HG02840 (cell line): ENCODE results near the gene LAMA2.

Experiments used
- ATAC-seq: cut with Tn5 transposase; IDR thresholded peaks from one replicate; pipeline ENCODE4 v1.9.1; 2021; ENCODE audit warnings: mild to moderate bottlenecking, moderate library complexity, moderate number of reproducible peaks; ENCODE audit not compliant: unreplicated experiment, low FRiP score

Gene LAMA2

GRCh38 chr6:128903715-128904114, 20.8 kb downstream of the LAMA2 start:
- no peak for ATAC-seq

DNA sequence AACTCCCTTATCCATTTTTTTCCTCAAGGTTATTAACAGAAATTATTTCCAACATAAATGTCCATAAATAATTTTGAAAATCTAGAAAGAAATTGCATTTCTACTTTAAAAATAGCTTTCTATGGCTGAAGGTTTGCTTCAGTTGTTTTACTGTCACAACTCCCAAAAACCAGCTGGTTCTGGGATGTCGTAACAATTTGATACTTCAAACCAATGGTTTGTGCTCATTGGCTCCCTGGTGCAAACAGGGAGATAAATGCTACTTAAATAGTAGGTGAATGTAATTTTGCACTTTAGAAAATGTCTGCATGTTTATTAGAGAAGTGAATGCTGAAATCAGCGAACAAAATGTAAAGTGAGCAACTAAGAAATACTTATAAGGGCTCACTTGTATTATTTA, 31.1 kb downstream of the LAMA2 start:
- no peak for ATAC-seq

GRCh38 chr6:128918886-128919285, 35.9 kb downstream of the LAMA2 start:
- no peak for ATAC-seq

DNA sequence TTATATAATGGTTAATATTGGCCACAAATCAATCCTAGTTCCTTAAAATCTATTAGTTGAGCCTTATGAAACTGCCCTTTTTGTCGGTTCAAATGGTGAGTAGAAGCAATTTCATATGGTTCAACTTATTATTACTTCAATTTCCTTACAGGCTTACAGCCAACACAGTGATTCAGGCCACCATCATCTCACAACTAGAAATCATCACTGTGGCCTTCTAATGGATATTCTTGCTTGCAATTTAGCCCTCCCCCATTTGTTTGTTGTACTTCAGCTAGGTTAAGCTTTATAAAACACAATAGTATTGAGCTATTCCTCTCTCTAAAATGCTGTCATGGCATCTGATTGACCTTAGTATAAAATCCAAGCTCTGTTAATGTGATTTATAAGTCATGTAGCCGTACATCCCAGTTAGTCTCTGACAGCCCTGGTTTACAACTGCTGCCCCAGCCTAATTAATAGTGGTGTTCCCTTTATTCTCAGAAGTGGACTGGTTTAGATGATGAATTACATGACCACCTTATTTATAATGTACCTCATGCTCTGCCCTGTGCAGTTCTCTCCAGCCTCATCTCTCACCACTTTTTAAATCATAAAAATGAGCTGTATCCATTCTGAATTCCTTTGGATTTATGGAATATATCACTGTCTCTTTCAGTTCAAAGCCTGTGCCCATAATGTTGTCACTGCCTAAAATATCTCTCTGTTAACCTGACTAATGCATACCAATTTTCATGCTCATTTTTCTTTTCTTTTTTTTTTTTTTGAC, 36.7 kb downstream of the LAMA2 start:
- no peak for ATAC-seq

- no peak for ATAC-seq
Observed at GRCh38 chr6:128925765-128926164, 42.8 kb downstream of the LAMA2 start.

- ATAC-seq = no peak
Observed at GRCh38 chr6:128929869-128930268, 46.9 kb downstream of the LAMA2 start.

DNA sequence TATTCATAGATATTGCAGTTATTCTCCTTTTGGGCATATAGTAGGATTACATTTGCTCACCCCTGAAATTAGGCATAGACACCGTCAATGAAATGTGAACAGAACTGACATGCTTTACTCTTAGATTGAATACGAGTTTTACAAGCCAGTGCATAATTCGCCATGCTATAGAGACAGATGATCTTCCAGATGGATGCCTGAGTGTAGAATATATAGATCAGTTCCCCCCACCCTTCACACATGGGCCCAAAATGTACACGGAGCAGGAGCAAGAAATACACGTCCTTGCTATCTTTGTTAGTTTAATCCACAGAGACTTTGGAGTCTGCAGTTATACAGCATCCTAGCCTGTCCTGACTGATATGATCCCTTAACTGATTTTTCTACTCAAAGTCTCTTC, 47.4 kb downstream of the LAMA2 start:
- ATAC-seq = no peak

DNA sequence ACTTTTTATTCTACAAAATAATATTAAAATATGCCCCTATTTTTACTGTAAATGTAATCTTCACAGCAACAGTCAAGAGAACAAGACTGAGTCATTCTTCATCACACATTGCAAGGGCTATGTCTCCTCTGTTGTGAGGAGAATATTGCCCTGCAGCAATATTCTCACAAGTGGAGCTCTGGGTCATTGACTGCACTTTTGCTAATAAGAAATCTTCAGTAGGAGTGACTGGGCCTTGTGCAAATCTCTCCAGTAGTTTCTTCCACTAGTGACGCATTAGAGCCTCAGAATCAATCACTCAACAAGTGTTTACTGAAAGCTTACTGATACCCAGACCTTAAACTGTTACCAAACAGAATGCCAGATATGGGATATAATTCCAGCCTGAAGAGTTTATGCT, 49.1 kb downstream of the LAMA2 start:
- ATAC-seq = no peak

- no peak for ATAC-seq
Observed at GRCh38 chr6:128950864-128951263, 67.9 kb downstream of the LAMA2 start.

DNA sequence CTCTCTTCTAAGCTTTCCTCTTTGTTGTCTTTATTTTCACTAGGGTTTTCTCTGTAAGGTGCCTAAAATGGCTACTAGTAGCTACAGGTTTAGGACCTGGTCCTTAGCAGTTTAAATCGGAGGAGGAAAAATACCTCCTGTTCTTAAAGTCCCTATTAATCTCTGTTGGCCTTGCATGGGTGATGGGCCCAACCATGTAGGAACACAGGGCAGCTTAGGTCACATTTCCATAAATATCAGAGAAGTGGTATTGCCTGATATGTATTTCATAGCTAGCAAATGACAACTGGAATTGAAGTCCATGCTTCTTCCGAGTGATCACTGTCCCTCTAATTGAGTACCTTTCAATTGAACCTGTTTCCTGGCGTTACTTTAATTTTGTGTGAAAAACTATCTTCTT, 70.0 kb downstream of the LAMA2 start:
- no peak for ATAC-seq

- ATAC-seq = no peak
Observed at GRCh38 chr6:128954308-128955043, 71.5 kb downstream of the LAMA2 start.

DNA sequence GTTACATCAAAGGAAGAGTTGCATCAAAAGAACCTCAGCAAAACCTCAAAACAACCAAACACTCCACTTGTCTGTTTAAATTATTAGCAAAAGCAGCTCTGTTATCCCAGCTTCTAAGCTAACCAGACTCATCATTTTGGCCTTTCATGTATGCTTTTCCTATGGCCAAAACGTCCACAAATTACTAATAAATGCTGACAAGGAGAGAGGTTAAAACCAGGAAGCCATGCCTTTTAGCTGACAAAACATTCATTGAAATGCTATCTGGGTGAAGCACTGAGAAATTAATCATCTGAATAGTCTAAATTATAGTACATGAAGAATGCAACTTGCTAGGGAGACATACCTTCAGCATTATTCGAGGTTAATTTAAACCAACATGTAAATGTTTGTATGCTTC, 80.6 kb downstream of the LAMA2 start:
- no peak for ATAC-seq

DNA sequence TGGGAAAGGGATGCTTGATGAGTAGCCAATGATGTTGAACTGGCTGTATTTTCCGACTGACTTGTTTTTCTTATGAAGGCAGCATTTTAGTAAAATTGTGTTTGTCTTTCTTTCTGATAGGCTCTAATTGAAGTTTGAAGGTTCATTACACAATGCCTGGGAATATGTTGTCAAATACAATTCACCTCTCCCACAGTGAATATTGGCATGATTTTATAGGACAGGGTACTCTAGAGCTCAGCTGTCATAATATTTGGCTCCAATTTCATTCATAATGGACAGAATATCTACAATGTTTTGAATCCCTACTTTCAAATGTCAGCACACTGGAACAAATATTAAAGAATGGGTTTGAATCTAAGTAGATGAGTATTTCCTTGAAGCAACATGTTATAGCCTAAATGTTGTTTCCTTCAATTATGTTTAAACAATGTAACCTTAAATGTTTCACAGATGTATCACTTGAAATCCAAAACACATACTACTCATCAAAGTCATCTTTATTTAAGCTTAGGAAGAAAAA, 81.4 kb downstream of the LAMA2 start:
- no peak for ATAC-seq

GRCh38 chr6:128964771-128965170, 81.8 kb downstream of the LAMA2 start:
- ATAC-seq = no peak

- ATAC-seq = no peak
Observed at GRCh38 chr6:128966934-128967333, 84.0 kb downstream of the LAMA2 start.

DNA sequence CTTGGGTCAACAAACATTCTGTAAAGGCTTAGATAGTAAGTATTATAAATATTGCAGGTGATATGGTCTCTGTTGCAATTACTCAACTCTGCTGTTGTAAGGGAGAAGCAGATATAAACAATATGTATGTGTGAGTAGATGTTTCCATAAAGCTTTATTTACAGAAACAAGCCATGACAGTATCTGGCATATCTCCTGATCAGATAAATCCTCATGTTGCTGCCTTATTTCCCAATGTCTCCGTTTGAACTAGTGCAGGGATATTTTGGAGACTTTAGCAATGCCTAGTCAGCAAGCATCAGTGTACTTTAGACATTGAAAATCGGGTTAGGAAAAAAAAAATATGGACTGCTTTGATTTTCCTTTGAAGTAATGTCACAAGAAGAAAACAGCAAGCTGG, 96.1 kb downstream of the LAMA2 start:
- no peak for ATAC-seq

DNA sequence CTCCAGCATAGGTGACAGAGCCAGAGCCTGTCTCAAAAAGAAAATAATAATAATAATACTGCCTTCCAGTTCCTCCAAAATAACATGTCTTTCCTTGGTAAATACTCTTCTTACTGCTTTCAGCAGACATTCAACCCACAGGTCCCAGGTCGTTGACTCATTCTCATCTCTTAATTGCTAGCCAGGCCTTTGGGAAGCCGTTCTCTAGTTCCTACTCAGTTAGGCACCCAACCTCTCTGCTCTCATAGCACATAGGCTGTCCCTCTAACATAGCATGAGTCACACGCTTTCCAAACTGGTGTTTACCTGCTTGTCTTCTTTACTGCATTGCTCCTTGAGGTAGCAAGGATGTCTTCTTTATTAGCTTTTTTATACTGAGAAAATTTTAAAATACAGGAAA, 98.8 kb downstream of the LAMA2 start:
- ATAC-seq = no peak

DNA sequence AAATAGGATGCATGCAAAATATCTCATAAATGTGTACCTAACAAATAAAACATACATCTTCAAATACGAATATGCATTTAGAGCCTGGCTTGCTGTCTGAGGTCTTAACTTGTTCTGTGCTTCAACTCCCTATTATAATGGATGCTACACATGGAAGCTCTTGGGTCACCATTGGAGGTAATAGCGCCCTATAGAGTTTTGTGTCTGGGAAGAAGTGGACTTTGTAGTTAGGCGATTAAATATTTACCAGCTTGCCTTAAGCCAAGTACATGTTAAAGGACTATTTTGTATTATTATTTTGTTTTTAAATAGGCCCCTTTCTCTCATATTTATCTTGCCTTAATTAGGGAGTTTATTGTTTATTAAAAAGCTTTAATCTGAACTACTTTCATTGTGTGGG, 107.4 kb downstream of the LAMA2 start:
- ATAC-seq = no peak

- ATAC-seq = no peak
Observed at GRCh38 chr6:128990915-128991314, 108.0 kb downstream of the LAMA2 start.

GRCh38 chr6:128993166-128993565, 110.2 kb downstream of the LAMA2 start:
- ATAC-seq = no peak

- ATAC-seq = no peak
Observed at GRCh38 chr6:128997880-128998279, 114.9 kb downstream of the LAMA2 start.
